SK-N-MC (cell line): ENCODE measurements around the gene KCNAB3.

ENCODE experiments used
- DNase-seq: peaks from one replicate; pipeline ENCODE4 v3.0.0-alpha.2; 2011; ENCODE audit warnings: low read depth, low spot score
- H3K27ac ChIP-seq: fragments of 200-600 bp; sonication (generic); 2 replicates; pipeline ENCODE4 v1.5.1; 2016; ENCODE audit warnings: mixed run types
- H3K36me3 ChIP-seq: fragments of 200-600 bp; sonication (generic); 2 replicates; pipeline ENCODE4 v1.6.1; 2017; ENCODE audit warnings: antibody characterized with exemption, low read length, mixed read lengths; ENCODE audit not compliant: insufficient read depth
- H3K4me3 ChIP-seq: fragments of 200-600 bp; sonication (generic); 2 replicates; pipeline ENCODE4 v1.5.1; 2016
- H3K9ac ChIP-seq: fragments of 200-600 bp; sonication (generic); 2 replicates; pipeline ENCODE4 v1.8.0; 2017; ENCODE audit warnings: mixed run types, mixed read lengths; ENCODE audit not compliant: insufficient read length
- H3K9me3 ChIP-seq: fragments of 200-600 bp; sonication (generic); 2 replicates; pipeline ENCODE4 v1.6.1; 2017; ENCODE audit warnings: low read depth, mild to moderate bottlenecking, antibody characterized with exemption, low read length, moderate library complexity, mixed read lengths
- EZH2 ChIP-seq: fragments of 200-600 bp; sonication (generic); IDR thresholded peaks from one replicate; pipeline ENCODE4 v1.6.1; 2017; ENCODE audit warnings: antibody characterized with exemption
- FOXP2 ChIP-seq: optimal IDR thresholded peaks from 2 replicates; pipeline ENCODE3; 2011; ENCODE audit warnings: mild to moderate bottlenecking, moderate library complexity; ENCODE audit not compliant: insufficient read depth; ENCODE audit errors: extremely low read length, control extremely low read depth
- POLR2AphosphoS5 ChIP-seq: IDR thresholded peaks from 2 replicates; pipeline ENCODE4 v1.6.1; 2012; ENCODE audit warnings: mild to moderate bottlenecking, low read depth, low read length, borderline replicate concordance

Gene KCNAB3

GRCh38 chr17:7885367-7886226 is 44.1 kb downstream of the KCNAB3 start:
- Histone ChIP-seq H3K27ac (peak overlapping the region; percentile 100), H3K36me3 (peaks cover 13% of the 10 kb centered on the region), H3K4me3 (peak overlapping the region; percentile 90), H3K9me3 (no peaks in the 10 kb centered on the region), H3K9ac (peak overlapping the region; percentile 90)
- DNase-seq: no peak
- TF ChIP-seq EZH2 (no peak), POLR2AphosphoS5 (no peak; the same call in 1 of the 2 replicates), FOXP2 (no peak)

- no peak for DNase-seq
- TF ChIP-seq POLR2AphosphoS5: no peak
- no peak for TF ChIP-seq FOXP2
- TF ChIP-seq EZH2: no peak
- peaks cover 12% of the 10 kb centered on the region for H3K36me3 ChIP-seq
- peak overlapping the region; percentile 91 for H3K9ac ChIP-seq
- H3K9me3 ChIP-seq: no peaks in the 10 kb centered on the region
- peak overlapping the region; percentile 100 for H3K27ac ChIP-seq
- peak overlapping the region; percentile 90 for H3K4me3 ChIP-seq
Observed at GRCh38 chr17:7884581-7885366, 44.9 kb downstream of the KCNAB3 start.

- H3K36me3 ChIP-seq: peaks cover 9% of the 10 kb centered on the region; the same call in 1 of the 2 replicates
- peak overlapping the region; percentile 91 for H3K9ac ChIP-seq
- DNase-seq: no peak
- H3K4me3 ChIP-seq: peak overlapping the region; percentile 82
- peak overlapping the region; percentile 99 for H3K27ac ChIP-seq
- H3K9me3 ChIP-seq: no peaks in the 10 kb centered on the region
- TF ChIP-seq EZH2: no peak
- no peak for TF ChIP-seq POLR2AphosphoS5
- no peak for TF ChIP-seq FOXP2
Observed at GRCh38 chr17:7883781-7884386, 45.8 kb downstream of the KCNAB3 start.

- no peak for TF ChIP-seq FOXP2
- TF ChIP-seq POLR2AphosphoS5: no peak
- TF ChIP-seq EZH2: no peak
- Histone ChIP-seq H3K36me3 (peaks cover 9% of the 10 kb centered on the region; the same call in 1 of the 2 replicates), H3K4me3 (no peak overlapping the region; the same call in 1 of the 2 replicates), H3K27ac (peak overlapping the region; percentile 99), H3K9ac (no peak overlapping the region), H3K9me3 (no peaks in the 10 kb centered on the region)
- no peak for DNase-seq
Observed at GRCh38 chr17:7882629-7883028, 47.0 kb downstream of the KCNAB3 start.

- Histone ChIP-seq H3K36me3 (peaks cover 9% of the 10 kb centered on the region; the same call in 1 of the 2 replicates), H3K4me3 (no peak overlapping the region)
- DNase-seq: no peak
Observed at GRCh38 chr17:7882068-7882467, 47.6 kb downstream of the KCNAB3 start.

GRCh38 chr17:7881276-7882054 is 48.2 kb downstream of the KCNAB3 start:
- TF ChIP-seq POLR2AphosphoS5 (no peak), FOXP2 (no peak), EZH2 (no peak)
- Histone ChIP-seq H3K4me3 (no peak overlapping the region), H3K9me3 (no peaks in the 10 kb centered on the region), H3K27ac (no peak overlapping the region), H3K9ac (peak overlapping the region; percentile 29), H3K36me3 (peaks cover 9% of the 10 kb centered on the region; the same call in 1 of the 2 replicates)
- no peak for DNase-seq

More at GRCh38 chr17:7882068-7882467, 47.6 kb downstream of the KCNAB3 start:
- H3K27ac ChIP-seq: peak overlapping the region; percentile 38; the same call in 1 of the 2 replicates
- no peaks in the 10 kb centered on the region for H3K9me3 ChIP-seq
- TF ChIP-seq EZH2 (no peak), FOXP2 (no peak), POLR2AphosphoS5 (no peak)
- H3K9ac ChIP-seq: peak overlapping the region; percentile 42

- TF ChIP-seq POLR2AphosphoS5 (no peak), EZH2 (no peak), FOXP2 (no peak)
- Histone ChIP-seq H3K36me3 (peaks cover 11% of the 10 kb centered on the region; the same call in 1 of the 2 replicates), H3K4me3 (no peak overlapping the region), H3K9ac (peak overlapping the region; percentile 19), H3K27ac (no peak overlapping the region), H3K9me3 (no peaks in the 10 kb centered on the region)
- DNase-seq: no peak
Observed at GRCh38 chr17:7880076-7880868, 49.4 kb downstream of the KCNAB3 start.
